GM12892 (cell line): ENCODE results near the gene PRIMA1. TPM values are rescaled to one million over a fixed set of nuclear protein-coding genes. Genes with fewer than 3 reads are reported as not detected.
"Not testable (repeated sequence)": the region's sequence is repeated elsewhere in the genome, so short reads cannot be mapped to it uniquely, and the experiment has no call there.

ENCODE experiments used
- DNase-seq: peaks from one replicate; pipeline ENCODE4 v3.0.0; 2011; ENCODE audit not compliant: insufficient read length
- FAIRE-seq: peaks from 2 replicates; lab custom pipeline; 2011; peaks lifted over from hg19 to GRCh38; lab: Jason Lieb, UNC
- POLR2A ChIP-seq: IDR thresholded peaks from 2 replicates; pipeline ENCODE4 v1.6.1; 2011; ENCODE audit warnings: low read depth, low read length, control low read depth
- POLR2AphosphoS5 ChIP-seq: IDR thresholded peaks from 2 replicates; pipeline ENCODE4 v1.6.1; 2011; ENCODE audit warnings: low read depth, low read length, control low read depth
- TAF1 ChIP-seq: IDR thresholded peaks from 2 replicates; pipeline ENCODE4 v1.6.1; 2011; ENCODE audit warnings: low read depth, mild to moderate bottlenecking, control low read depth, low read length, borderline replicate concordance
- polyA plus RNA-seq: library from polyadenylated mRNA; unstranded; fragments of >200 nt; gene quantifications from one replicate; pipeline ENCODE4 v1.2.1, GENCODE V29; 2012; ENCODE audit warnings: missing spikeins, inconsistent platforms; ENCODE audit not compliant: missing spikeins

Gene PRIMA1, protein sequence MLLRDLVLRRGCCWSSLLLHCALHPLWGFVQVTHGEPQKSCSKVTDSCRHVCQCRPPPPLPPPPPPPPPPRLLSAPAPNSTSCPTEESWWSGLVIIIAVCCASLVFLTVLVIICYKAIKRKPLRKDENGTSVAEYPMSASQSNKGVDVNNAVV
- polyA plus RNA-seq, result not detected

DNA sequence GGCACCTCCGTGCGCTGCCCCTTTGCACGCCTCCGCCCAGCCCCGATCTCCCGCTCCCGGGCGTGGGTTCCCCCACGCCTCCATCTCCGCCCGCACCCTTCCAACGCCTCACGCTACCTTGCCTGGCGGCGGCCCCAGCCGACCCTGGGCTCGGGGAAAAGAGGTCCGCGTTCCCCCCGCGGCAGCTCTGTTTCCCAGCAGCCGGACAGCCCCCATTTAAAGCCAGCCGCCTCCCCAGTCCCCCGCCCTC, at the start of gene PRIMA1:
PRIMA1 (minus strand) TSS at position 193 of the 250 bp plus-strand sequence. CDS start 767 bp downstream, outside the sequence.
- no peak for DNase-seq

DNA sequence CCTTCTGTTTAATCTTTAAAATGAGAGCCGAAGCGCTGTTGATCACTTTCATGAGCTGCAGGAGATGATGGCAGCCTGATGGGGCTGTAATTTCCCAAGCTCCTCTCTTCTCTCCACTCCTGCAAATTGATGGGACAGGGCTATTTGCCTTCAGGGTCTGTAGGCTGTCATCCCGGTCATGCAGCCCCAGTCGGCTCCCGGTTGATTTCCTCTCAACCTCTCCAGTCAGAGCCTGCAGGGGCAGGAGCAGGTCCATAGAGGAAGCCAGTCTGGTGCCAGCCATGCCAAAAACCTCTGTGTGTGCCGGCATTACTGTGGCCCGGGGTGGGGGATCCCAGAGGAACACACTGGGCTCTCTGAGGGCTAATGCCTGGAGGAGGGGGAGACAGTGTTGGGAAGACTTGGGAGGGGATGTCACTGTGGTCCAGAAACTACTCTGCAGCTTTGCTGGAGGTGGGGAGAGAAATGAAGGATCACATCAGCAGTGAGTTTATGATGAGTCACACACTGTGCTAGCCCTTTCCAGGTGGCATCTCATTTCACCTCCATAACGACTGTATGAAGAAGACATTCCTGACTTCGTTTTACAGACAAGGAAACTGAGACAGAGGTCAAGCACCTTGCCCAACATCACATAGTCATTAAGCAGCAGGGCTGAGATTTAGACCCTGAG, 46.5 kb upstream of the PRIMA1 start:
- FAIRE-seq (no peak), DNase-seq (no peak)
- TF ChIP-seq POLR2A, result no peak

More for the DNA sequence above, at the start of gene PRIMA1:
- no peak for FAIRE-seq
- TF ChIP-seq POLR2AphosphoS5 (no peak), POLR2A (no peak), TAF1 (no peak)

DNA sequence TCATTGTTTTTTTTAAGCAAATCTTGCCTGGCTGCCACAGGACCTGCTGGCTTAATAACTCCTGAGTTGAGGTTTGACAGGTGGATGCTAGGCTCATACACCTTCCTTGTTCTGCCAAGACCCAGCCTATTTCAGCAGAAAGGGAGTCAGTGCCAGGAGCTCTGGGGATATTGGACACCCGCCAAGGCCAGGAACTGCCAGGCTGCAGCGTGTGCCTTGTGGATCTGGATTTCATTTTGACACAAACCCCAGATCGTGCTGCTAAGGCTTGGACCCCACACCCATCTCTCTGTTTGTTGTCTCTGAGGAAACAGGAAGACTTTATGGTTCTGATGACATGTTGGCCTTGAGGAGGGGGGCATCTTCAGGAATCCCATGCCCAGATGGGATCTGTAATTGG, 44.4 kb upstream of the PRIMA1 start:
- FAIRE-seq, result no peak
- DNase-seq, result no peak
- no peak for TF ChIP-seq POLR2A
- no peak for TF ChIP-seq POLR2AphosphoS5
- no peak for TF ChIP-seq TAF1

DNA sequence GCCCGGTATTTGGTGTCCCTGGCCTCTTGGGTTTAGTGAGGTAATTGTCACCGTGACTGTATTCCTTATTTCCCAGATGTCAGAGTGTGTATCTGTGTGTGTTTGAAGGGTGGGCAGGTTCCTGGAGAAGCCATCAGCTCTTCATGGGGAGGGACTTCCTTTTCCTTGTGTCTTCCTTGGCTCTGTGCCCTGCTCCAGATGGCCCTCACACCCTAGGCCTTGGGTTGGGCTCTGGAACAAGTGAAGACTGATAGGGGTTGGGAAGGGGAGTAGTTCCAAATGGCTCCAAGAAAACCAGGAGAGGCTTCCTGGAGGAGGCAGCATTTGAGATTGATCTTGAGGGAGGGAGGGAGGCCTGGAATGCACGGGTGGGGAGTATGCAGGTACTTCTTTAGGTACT, 43.8 kb upstream of the PRIMA1 start:
- DNase-seq (no peak), FAIRE-seq (no peak)
- no peak for TF ChIP-seq POLR2A
- no peak for TF ChIP-seq POLR2AphosphoS5
- no peak for TF ChIP-seq TAF1

DNA sequence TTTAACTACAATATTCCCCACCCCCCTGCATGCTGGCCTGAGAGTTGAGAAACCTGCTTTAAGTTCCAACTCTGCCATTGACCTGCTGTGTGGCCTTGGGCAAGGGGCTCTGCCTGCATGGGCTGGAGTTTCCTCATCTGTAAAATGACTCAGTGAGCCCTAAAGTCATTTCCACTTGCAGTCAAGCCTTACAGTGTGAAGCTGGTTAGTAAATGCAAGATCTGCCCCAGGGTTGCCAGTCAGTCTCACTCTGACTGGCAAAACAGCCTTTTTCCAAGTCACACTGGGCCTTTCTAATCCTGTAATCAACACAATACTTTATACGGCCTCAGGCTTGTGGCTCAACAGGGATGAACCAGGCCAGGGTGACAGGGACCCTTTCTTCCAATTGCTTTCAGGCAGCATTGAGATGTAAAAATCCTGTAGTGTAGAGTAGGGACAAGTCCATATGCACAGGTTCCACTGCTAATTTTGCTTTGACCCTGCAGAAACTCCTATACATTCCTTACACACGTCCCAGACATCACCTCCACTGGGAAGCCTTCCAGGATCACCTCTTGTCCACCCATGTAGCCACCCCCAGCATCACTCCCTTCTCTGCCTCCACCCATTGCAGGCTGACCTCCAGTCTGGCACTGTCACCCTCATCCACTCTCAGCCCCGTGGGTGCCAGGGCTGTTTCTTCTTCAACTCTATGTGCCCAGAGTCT, 42.6 kb upstream of the PRIMA1 start:
- no peak for DNase-seq
- no peak for FAIRE-seq
- no peak for TF ChIP-seq POLR2AphosphoS5
- TF ChIP-seq TAF1, result no peak
- no peak for TF ChIP-seq POLR2A

DNA sequence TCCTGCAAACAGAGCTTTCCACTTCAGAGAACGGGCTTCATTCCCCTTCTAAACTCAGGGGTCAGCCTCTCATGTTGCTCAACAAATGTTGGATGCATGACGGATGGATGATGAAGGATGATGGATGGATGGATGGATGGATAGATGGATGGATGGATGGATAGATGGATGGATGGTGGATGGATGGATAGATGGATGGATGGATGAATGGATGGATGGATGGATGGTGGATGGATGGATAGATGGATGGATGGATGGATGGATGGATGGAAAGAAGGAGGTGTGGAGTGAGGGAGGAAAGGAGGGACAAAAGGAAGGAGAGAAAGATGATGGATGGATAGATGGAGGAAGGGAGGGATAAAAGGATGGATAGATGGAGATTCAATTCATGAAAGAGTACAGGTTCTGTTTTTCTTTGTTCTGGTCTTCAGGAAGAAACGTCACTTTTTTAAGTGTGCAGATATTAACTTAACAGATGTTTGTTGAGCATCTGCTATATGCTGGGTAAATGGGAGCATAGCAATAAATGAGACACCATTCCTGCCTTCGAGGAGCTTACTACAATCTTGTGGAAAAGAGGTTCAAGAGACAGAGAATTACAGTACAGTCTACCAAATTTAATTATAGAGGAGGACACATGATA, 41.7 kb upstream of the PRIMA1 start:
- no peak for TF ChIP-seq TAF1
- TF ChIP-seq POLR2AphosphoS5, result no peak
- DNase-seq (no peak), FAIRE-seq (no peak)

DNA sequence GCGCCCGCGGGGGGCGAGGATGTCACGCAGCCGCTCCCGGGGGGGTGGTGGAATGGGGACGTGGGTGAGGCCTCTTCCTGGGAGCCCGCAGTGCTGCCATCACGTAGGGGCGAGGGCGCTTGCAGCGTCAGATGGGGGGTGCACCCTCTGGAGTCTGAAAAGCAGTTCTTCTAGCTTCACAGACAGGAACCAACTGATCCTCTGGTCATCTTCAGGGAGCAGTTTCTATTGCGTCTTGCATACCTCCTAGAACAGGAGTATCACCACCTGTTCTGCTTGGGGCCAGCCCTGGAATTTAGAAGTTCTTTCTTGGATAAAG, 36.9 kb upstream of the PRIMA1 start:
- DNase-seq (no peak), FAIRE-seq (no peak)
- TF ChIP-seq POLR2AphosphoS5, result no peak
- no peak for TF ChIP-seq TAF1
- no peak for TF ChIP-seq POLR2A

DNA sequence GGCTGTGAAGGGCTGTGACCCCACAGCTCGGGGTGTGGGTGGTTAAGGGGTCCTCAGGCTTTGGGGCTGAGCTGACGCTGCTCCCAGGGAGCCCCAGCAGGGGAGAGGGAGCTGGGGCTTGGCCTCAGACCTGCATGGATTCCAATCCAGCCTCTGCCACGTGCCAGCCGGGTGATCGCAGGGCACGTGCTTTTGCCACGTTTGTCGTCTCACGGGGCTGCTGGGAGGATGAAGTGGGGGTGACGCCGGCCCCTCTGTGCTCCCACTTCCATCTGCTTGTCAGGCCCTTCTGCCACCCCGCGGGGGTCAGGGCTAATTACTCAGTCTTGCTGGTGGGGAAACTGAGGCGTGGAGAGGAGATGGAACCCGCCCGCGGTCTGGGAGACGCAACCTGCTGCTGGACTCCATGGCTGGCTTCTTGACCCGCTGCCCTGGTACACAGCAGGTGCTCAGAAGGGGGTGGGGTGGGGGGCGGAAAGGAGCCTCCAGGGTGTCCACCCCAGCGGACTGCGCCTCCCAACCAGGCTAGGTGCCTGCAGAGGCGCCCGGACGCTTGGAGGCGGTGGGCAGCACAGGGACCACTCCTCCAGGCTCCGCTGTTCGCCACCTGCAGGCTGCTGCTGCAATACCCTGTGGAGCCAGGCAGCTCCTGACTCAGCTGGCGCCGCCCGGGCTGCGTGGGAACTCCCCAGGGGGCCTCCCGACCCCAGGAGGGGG, 36.4 kb upstream of the PRIMA1 start:
- DNase-seq (no peak), FAIRE-seq (no peak)
- no peak for TF ChIP-seq POLR2AphosphoS5
- TF ChIP-seq TAF1, result no peak
- no peak for TF ChIP-seq POLR2A

DNA sequence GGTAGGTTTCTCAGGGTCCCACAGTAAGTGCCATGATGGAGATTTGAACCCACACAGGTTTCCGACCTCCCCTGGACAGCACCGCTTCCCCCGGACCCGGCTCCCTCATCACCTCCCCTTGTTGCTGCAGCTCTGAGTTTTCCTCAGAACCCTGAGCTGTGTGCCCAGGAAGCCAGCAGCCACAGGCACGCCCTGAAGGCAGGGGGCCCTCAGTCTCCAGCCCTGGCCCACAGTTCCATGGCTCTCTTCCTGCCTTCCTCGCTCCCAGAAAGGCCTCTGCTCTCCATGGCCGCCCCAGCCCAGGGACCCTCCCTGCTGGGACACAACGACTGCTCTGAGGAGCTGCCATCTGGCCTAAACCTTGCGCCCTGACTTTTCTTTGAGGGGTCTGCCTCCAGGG, 35.8 kb upstream of the PRIMA1 start:
- FAIRE-seq, result no peak
- TF ChIP-seq TAF1 (no peak), POLR2A (no peak), POLR2AphosphoS5 (no peak)
- no peak for DNase-seq

DNA sequence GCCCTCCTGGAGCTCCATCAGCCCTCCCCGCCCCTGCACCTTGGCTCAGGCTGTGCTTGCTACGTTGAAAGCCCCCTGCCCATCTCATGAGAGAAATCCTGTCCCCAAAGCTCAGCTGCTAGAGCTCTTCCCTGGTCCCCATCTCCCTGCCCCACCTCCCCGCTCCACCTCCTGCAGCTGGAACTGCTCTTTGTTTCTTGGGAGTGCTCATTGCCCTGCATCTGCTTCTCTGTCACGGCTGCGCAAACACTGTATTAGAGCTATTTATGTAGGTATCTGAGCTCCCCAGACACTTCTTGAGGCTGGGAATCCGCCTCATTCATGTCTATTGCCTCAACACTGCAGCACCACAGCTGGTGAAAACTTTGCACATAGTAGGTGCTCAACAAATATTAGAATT, 32.8 kb upstream of the PRIMA1 start:
- TF ChIP-seq POLR2A, result no peak
- TF ChIP-seq TAF1, result no peak
- TF ChIP-seq POLR2AphosphoS5, result no peak
- FAIRE-seq (no peak), DNase-seq (no peak)

DNA sequence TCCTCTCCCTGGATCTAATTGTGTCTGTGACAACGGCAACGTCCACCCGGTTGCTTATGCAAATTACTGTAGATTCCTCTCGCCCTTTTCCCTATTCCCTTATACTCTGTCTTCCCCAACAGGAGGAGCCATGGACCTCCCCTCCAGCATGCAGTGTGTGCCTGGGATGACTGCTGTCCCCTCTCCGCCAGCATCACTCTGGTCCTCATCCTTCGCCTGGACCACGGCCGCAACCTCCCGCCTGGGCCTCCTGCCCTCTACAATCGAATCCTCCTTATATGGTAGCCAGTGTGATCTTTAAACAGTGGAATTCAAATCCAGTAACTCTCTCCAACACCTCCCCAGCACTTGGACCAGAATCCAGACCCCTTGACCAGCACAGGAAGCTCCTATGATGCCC, 30.6 kb upstream of the PRIMA1 start:
- FAIRE-seq, result no peak
- no peak for TF ChIP-seq POLR2AphosphoS5
- no peak for TF ChIP-seq TAF1
- TF ChIP-seq POLR2A, result no peak
- no peak for DNase-seq

DNA sequence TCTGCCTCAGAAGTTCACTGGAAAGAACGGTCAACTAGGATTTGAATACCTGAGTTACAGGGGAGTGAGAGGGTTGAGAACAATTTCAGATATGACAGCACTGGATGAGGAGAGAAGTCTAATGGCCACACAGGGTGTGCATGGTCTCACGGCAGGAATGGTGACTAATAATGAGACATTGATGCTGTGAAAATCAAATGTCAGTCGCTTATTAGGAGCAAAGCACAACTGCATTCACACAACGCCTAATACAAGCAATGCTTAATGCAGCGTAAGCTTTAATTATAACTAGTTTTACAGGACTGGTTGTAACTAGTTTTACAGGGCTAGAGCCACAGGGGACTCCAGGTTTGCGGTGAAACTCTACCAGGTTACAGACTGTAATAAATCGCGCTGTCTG, 23.4 kb upstream of the PRIMA1 start:
- FAIRE-seq, result no peak
- TF ChIP-seq TAF1 (no peak), POLR2A (no peak), POLR2AphosphoS5 (no peak)
- no peak for DNase-seq

DNA sequence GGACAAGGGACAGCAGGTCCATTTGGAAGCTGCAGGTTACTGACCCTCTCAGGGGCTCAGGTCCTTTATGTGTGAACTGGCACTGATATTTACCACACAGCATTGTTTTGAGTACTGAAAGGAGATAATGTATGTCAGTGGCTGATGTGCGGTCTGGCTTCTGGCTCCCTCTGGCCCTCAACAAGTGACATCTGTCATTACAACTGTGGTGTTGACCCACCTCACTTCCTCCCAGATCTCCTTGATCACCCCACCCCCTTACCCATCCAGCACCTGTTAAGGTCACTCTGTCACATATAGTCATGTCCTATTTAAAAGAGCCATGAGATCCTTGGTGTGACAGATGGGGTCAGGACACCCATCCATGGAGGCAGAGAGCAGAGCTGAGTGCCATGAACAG, 22.7 kb upstream of the PRIMA1 start:
- no peak for TF ChIP-seq POLR2A
- DNase-seq (no peak), FAIRE-seq (no peak)

DNA sequence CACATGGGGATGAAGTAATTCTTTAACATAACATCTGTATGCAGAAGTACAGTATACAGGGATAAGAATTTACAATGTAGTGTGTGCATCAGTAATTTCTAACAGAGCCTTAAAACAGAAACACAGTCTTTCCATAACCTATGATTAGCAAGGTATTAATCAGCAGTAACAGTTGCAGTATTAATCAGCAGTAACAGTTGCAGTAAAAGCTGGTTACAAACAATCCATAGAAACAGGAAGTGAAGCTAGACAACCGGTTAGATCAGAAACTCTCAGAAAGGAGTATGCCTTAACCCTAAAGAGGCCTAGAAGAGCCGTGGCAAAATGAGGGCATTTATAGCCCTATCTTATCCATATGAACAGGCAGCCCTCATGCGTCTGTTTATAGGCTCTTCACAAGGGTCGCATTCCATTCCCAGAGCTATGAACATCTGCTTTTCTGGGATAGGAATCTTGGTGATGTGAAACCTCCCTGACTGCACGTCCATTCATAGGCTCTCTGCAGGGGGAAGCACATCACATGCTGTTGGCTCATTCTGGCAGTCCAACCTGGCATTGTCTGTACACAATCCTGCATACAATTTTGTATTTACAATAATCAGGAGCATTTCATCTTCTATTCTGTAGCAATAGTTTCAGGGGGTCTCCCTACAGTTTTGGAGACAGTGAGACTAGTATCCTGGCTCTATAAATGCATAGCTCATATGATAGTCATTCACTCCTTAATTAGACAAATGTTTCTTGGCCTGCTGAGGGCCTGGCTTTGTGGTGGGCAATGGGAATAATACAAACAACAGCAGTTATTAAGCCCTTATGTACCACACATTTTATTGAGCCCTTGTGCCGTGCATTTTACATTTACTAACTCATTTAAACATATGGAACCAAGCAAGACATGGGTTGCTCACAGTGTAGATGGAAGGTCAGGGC, 21.5 kb upstream of the PRIMA1 start:
- peak; percentile 24 for FAIRE-seq
- not testable (repeated sequence) for DNase-seq
